WI38 (cell line): ENCODE measurements around the gene HPGD.

ENCODE experiments used
- H3K4me3 ChIP-seq: 2 replicates; pipeline ENCODE4 v1.5.1; 2011; ENCODE audit warnings: low read depth, mild to moderate bottlenecking, control low read depth, low read length
- CTCF ChIP-seq: IDR thresholded peaks from 2 replicates; pipeline ENCODE4 v1.5.1; 2012; ENCODE audit warnings: low read depth, mild to moderate bottlenecking, control low read depth, low read length

HPGD gene

GRCh38 chr4:174457468-174457867 lies 64.8 kb downstream of the HPGD start:
- no peak overlapping the region for H3K4me3 ChIP-seq
- TF ChIP-seq CTCF: no peak

- TF ChIP-seq CTCF: no peak
- no peak overlapping the region for H3K4me3 ChIP-seq
Measured at GRCh38 chr4:174454815-174455473, 67.3 kb downstream of the HPGD start.

- no peak overlapping the region for H3K4me3 ChIP-seq
- no peak for TF ChIP-seq CTCF
Measured at GRCh38 chr4:174451718-174452296, 70.5 kb downstream of the HPGD start.

GRCh38 chr4:174450786-174451125 lies 71.5 kb downstream of the HPGD start:
- TF ChIP-seq CTCF: no peak
- no peak overlapping the region for H3K4me3 ChIP-seq

GRCh38 chr4:174449944-174450785 lies 72.1 kb downstream of the HPGD start:
- TF ChIP-seq CTCF: no peak

GRCh38 chr4:174449152-174449551 lies 73.1 kb downstream of the HPGD start:
- no peak overlapping the region for H3K4me3 ChIP-seq
- no peak for TF ChIP-seq CTCF

More at GRCh38 chr4:174449944-174450785, 72.1 kb downstream of the HPGD start:
- H3K4me3 ChIP-seq: no peak overlapping the region

- H3K4me3 ChIP-seq: no peak overlapping the region
- TF ChIP-seq CTCF: no peak
Measured at GRCh38 chr4:174444390-174444789, 77.9 kb downstream of the HPGD start.
